AG04449 (cell line): Measurements from ENCODE around the gene CDC34.

Experiments used
- CTCF ChIA-PET: fragments of 350-600 bp; formaldehyde crosslinking; extraction: SDS; loops from one replicate; lab custom pipeline; 2021; ENCODE audit warnings: antibody characterized with exemption; lab: Yijun Ruan, JAX
- POLR2A ChIA-PET: fragments of 400-600, 350-600 bp; formaldehyde crosslinking; extraction: SDS; loops from one replicate; lab custom pipeline; 2020; ENCODE audit warnings: antibody characterized with exemption, inconsistent platforms; lab: Yijun Ruan, JAX
- DNase-seq: peaks from one replicate; pipeline ENCODE4 v3.0.0-alpha.2; 2010; ENCODE audit warnings: low read depth, low spot score
- H3K4me3 ChIP-seq: 2 replicates; pipeline ENCODE4 v1.5.1; 2011; ENCODE audit warnings: low read depth, mild to moderate bottlenecking, control low read depth, low read length
- CTCF ChIP-seq: IDR thresholded peaks from one replicate; pipeline ENCODE4 v1.5.1; 2011; ENCODE audit warnings: mild to moderate bottlenecking, moderate library complexity, low read length, control low read depth, inconsistent platforms; ENCODE audit not compliant: insufficient read depth; ENCODE audit errors: missing control alignments

CDC34 gene

GRCh38 chr19:492091-492531 lies 39.4 kb upstream of the CDC34 start:
- DNase-seq, result no peak
- H3K4me3 ChIP-seq, result no peak overlapping the region

GRCh38 chr19:493391-494170 lies 38.0 kb upstream of the CDC34 start:
- TF ChIP-seq CTCF, result no peak
- no peak for DNase-seq
- POLR2A ChIA-PET, result no interaction called here
- CTCF ChIA-PET, result interaction anchor here (3.7 to 7.1 kb wide), 2 partner anchors 12 to 17 kb away, joined by 24 to 88 read pairs; partner anchors contain the start of gene TPGS1
- no peak overlapping the region for H3K4me3 ChIP-seq

More at GRCh38 chr19:492091-492531, 39.4 kb upstream of the CDC34 start:
- POLR2A ChIA-PET, result no interaction called here
- CTCF ChIA-PET, result interaction anchor here (1.1 to 7.1 kb wide), 2 partner anchors 13 to 18 kb away, joined by 3 to 88 read pairs; partner anchors contain the start of gene TPGS1
- no peak for TF ChIP-seq CTCF

GRCh38 chr19:494171-495080 lies 37.1 kb upstream of the CDC34 start:
- H3K4me3 ChIP-seq, result no peak overlapping the region
- no peak for DNase-seq
- TF ChIP-seq CTCF, result no peak
- ChIA-PET CTCF (interaction anchor here (3.7 to 7.1 kb wide), 2 partner anchors 11 to 16 kb away, joined by 24 to 88 read pairs; partner anchors contain the start of gene TPGS1), POLR2A (interaction anchor here (0.6 kb wide), 1 partner anchor 8 kb away, joined by 3 read pairs; no protein-coding TSS in a partner anchor)

GRCh38 chr19:495081-495401 lies 36.5 kb upstream of the CDC34 start:
- POLR2A ChIA-PET, result interaction anchor here (0.6 kb wide), 1 partner anchor 8 kb away, joined by 3 read pairs; no protein-coding TSS in a partner anchor
- CTCF ChIA-PET, result interaction anchor here (3.7 to 7.1 kb wide), 2 partner anchors 10 to 16 kb away, joined by 24 to 88 read pairs; partner anchors contain the start of gene TPGS1
- H3K4me3 ChIP-seq, result no peak overlapping the region
- TF ChIP-seq CTCF, result no peak
- no peak for DNase-seq

GRCh38 chr19:495402-496111 lies 36.0 kb upstream of the CDC34 start:
- TF ChIP-seq CTCF, result peak; percentile 76
- POLR2A ChIA-PET, result interaction anchor here (0.6 kb wide), 1 partner anchor 9 kb away, joined by 3 read pairs; no protein-coding TSS in a partner anchor
- CTCF ChIA-PET, result interaction anchor here (3.7 to 7.1 kb wide), 2 partner anchors 10 to 15 kb away, joined by 24 to 88 read pairs; partner anchors contain the start of gene TPGS1
- no peak overlapping the region for H3K4me3 ChIP-seq
- DNase-seq, result no peak
